NCI-H2196 (cell line): ENCODE results near the gene CELA2A.
A peak's percentile ranks its signal among the peaks of the same experiment; 100 is the strongest.
"Not testable (repeated sequence)": the region's sequence is repeated elsewhere in the genome, so short reads cannot be mapped to it uniquely, and the experiment has no call there.

Source experiments
- DNase-seq: peaks from one replicate; lab custom pipeline; 2025; ENCODE audit not compliant: unreplicated experiment; lab: John Stamatoyannopoulos, UW

Gene CELA2A

GRCh38 chr1:15492596-15492995 is 36.1 kb downstream of the CELA2A start:
- DNase-seq: no peak

GRCh38 chr1:15493869-15494390 is 37.4 kb downstream of the CELA2A start:
- DNase-seq: no peak

- DNase-seq: no peak
Measured at GRCh38 chr1:15500184-15501178, 43.9 kb downstream of the CELA2A start.

GRCh38 chr1:15501208-15502032 is 44.9 kb downstream of the CELA2A start:
- peak; percentile 81 for DNase-seq

- DNase-seq: no peak
Measured at GRCh38 chr1:15504436-15504835, 47.9 kb downstream of the CELA2A start.

GRCh38 chr1:15506831-15507230 is 50.3 kb downstream of the CELA2A start:
- no peak for DNase-seq

- no peak for DNase-seq
Measured at GRCh38 chr1:15507278-15507677, 50.7 kb downstream of the CELA2A start.

- no peak for DNase-seq
Measured at GRCh38 chr1:15508700-15509487, 52.4 kb downstream of the CELA2A start.

GRCh38 chr1:15509586-15509985 is 53.1 kb downstream of the CELA2A start:
- DNase-seq: no peak

GRCh38 chr1:15510611-15511405 is 54.3 kb downstream of the CELA2A start:
- no peak for DNase-seq

GRCh38 chr1:15513192-15513591 is 56.7 kb downstream of the CELA2A start:
- DNase-seq: no peak

- no peak for DNase-seq
Measured at GRCh38 chr1:15513919-15514318, 57.4 kb downstream of the CELA2A start.

- DNase-seq: not testable (repeated sequence)
Measured at GRCh38 chr1:15514557-15514956, 58.0 kb downstream of the CELA2A start.

GRCh38 chr1:15515022-15515663 is 58.6 kb downstream of the CELA2A start:
- DNase-seq: no peak

- DNase-seq: no peak
Measured at GRCh38 chr1:15519625-15520024, 63.1 kb downstream of the CELA2A start.

GRCh38 chr1:15521206-15521906 is 64.8 kb downstream of the CELA2A start:
- not testable (repeated sequence) for DNase-seq
